ENCODE results near the gene AKTIP. TPM values are rescaled to one million over a fixed set of nuclear protein-coding genes. Genes with fewer than 3 reads are reported as not detected.

AKTIP gene
- total and polyA plus RNA-seq, 4 experiments from 2014 or later, result 61.2 to 103 (median 86.3) TPM

DNA sequence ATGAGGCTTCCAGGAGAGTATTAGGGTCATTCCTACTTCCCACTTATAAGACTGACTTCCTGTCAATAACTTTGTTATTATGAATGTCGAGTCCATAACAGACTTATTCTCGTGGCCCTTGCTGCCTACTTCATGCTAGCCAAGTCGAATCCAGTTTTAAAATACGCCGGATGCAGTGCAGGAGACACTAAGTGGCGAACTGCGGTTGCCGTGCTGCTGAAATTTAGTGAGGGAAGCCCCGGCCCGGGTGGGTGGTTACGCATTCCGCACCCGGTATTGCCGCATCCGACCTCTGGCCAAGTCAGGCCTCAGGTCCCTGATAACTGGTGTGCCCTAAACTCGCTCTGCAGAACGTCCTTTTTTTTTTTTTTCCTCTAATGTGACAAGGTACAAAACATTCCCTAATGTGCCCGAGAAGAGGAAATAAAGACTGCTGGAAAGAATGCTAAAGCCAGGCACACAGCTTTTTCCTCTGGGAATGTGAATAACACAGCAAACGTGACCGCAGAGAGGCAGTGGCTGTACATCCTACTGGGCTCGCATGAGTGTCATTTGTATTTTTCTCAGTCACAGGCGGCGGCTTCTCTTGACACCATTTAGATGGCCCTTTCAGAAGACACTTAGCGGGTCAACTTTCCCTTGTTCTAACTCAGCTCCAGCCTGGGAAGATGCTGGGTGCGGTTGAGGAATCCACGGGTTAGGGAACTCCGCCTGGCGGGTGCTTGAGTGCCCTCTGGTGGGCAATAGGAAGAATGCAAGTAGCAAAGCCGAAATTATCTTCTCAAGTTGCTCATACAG lies 7.1 kb upstream of the AKTIP start:
- Histone ChIP-seq H3K27me3 (ENCODE audit: insufficient read depth, low read length) (no peaks in the 10 kb centered on the region), H3K27ac (ENCODE audit: low read depth, low read length) (no peak overlapping the region), H3K9me3 (ENCODE audit: control insufficient read depth in 1 of 2, low read length in 2 of 2) (no peaks in the 10 kb centered on the region), H3K4me3 (ENCODE audit: low read length in 2 of 2) (peak overlapping the region in 1 of 2 donors; percentile 2), H3K36me3 (ENCODE audit: insufficient read depth, low read length) (no peaks in the 10 kb centered on the region), H3K4me1 (ENCODE audit: insufficient read depth, low read length) (peaks cover 26% of the 10 kb centered on the region)
- intact Hi-C loops (cut with micrococcal nuclease), result loop anchor here (1.0 to 10.0 kb wide), 6 partner anchors 53 to 456 kb away; partner anchors contain the start of genes CHD9 and RBL2
- Mint-ChIP-seq H3K9me3 (peaks cover 0 to 2% (median 0%) of the 10 kb centered on the region in 8 donors), H3K36me3 (no peaks in the 10 kb centered on the region), H3K4me3 (peak overlapping the region in 7 of 8 donors; percentile 39 to 75 (median 62)), H3K4me1 (peaks cover 26 to 53% (median 39%) of the 10 kb centered on the region in 4 donors), H3K27ac (peak overlapping the region in 6 of 7 donors; percentile 17 to 79 (median 60)), H3K27me3 (no peaks in the 10 kb centered on the region)
- POLR2A ChIA-PET (ENCODE audit: partially characterized antibody), result interaction anchor here (0.9 to 1.0 kb wide), 2 partner anchors 9 to 56 kb away, joined by 4 to 5 read pairs; no protein-coding TSS in a partner anchor
- DNase-seq, result peak in 4 of 5 donors; percentile 55 to 60 (median 58)
- CTCF ChIA-PET (ENCODE audit: partially characterized antibody), result interaction anchor here (0.7 to 1.7 kb wide), 17 partner anchors 8 to 455 kb away, joined by 3 to 11 read pairs (median 3); partner anchors contain the start of genes CHD9, FTO and RPGRIP1L

- DNase-seq, result no peak
- no peaks in the 10 kb centered on the region for H3K27me3 ChIP-seq (ENCODE audit: insufficient read depth, low read length)
- Mint-ChIP-seq H3K36me3 (peaks cover 0 to 3% of the 10 kb centered on the region in 2 donors), H3K9me3 (peaks cover 0 to 2% (median 0%) of the 10 kb centered on the region in 8 donors), H3K27ac (peak overlapping the region in 1 of 7 donors; percentile 19), H3K27me3 (no peaks in the 10 kb centered on the region), H3K4me3 (no peak overlapping the region), H3K4me1 (peaks cover 20 to 54% (median 38%) of the 10 kb centered on the region in 4 donors)
- no peaks in the 10 kb centered on the region for H3K36me3 ChIP-seq (ENCODE audit: insufficient read depth, low read length)
- POLR2A ChIA-PET (ENCODE audit: partially characterized antibody), result no interaction called here
- H3K4me1 ChIP-seq (ENCODE audit: insufficient read depth, low read length), result peaks cover 38% of the 10 kb centered on the region
- CTCF ChIA-PET (ENCODE audit: partially characterized antibody), result interaction anchor here (0.7 to 1.5 kb wide), 3 partner anchors 11 to 208 kb away, joined by 3 to 4 read pairs (median 4); partner anchors contain the start of gene RBL2
- H3K9me3 ChIP-seq (ENCODE audit: control insufficient read depth in 1 of 2, low read length in 2 of 2), result no peaks in the 10 kb centered on the region
- H3K27ac ChIP-seq (ENCODE audit: low read depth, low read length), result no peak overlapping the region
- intact Hi-C loops (cut with micrococcal nuclease), result loop anchor here (10.0 kb wide), 1 partner anchor 263 kb away; no protein-coding TSS in a partner anchor
- H3K4me3 ChIP-seq (ENCODE audit: low read length in 2 of 2), result no peak overlapping the region
Observed at GRCh38 chr16:53507464-53508179, 4.6 kb upstream of the AKTIP start.

GRCh38 chr16:53506254-53506653 lies 3.2 kb upstream of the AKTIP start:
- POLR2A ChIA-PET (ENCODE audit: partially characterized antibody), result interaction anchor here (1.1 to 10.6 kb wide), 2 partner anchors 54 to 72 kb away, joined by 4 to 276 read pairs; partner anchors contain the start of gene RBL2

DNA sequence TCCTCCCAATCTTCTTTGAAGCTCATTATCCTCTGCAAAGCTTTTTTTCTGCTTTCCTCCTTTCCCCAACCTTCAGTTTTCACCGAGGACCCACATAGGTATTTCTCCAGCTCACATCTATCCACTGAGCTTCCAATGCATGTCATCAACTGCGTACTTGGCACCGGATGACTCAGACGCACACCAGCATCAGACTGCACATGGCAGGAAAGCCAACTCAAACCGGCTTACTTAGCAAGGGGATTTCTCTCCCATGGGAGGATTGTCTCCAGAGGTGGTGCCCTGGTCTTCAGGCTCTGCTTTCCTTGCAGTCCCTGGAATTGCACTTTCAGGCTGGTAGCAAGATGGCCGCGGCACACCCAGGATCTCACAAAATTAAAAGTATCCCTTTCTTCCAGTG lies 1.7 kb upstream of the AKTIP start:
- intact Hi-C loops (cut with micrococcal nuclease), result loop anchor here (10.0 kb wide), 1 partner anchor 260 kb away; no protein-coding TSS in a partner anchor
- Histone ChIP-seq H3K4me3 (ENCODE audit: low read length in 2 of 2) (peak overlapping the region in 1 of 2 donors; percentile 19), H3K9me3 (ENCODE audit: control insufficient read depth in 1 of 2, low read length in 2 of 2) (no peaks in the 10 kb centered on the region), H3K27ac (ENCODE audit: low read depth, low read length) (peak overlapping the region; percentile 76), H3K4me1 (ENCODE audit: insufficient read depth, low read length) (peaks cover 44% of the 10 kb centered on the region), H3K36me3 (ENCODE audit: insufficient read depth, low read length) (peaks cover 3% of the 10 kb centered on the region), H3K27me3 (ENCODE audit: insufficient read depth, low read length) (no peaks in the 10 kb centered on the region)
- Mint-ChIP-seq H3K36me3 (peaks cover 5 to 22% of the 10 kb centered on the region in 2 donors), H3K4me3 (peak overlapping the region; percentile 90 to 95 (median 92)), H3K27me3 (no peaks in the 10 kb centered on the region), H3K4me1 (peaks cover 32 to 51% (median 42%) of the 10 kb centered on the region in 4 donors), H3K9me3 (peaks cover 0 to 2% (median 0%) of the 10 kb centered on the region in 8 donors), H3K27ac (peak overlapping the region; percentile 87 to 94 (median 91))
- ChIA-PET POLR2A (ENCODE audit: partially characterized antibody) (interaction anchor here (3.1 to 10.6 kb wide), 5 partner anchors 11 to 450 kb away, joined by 13 to 276 read pairs (median 49); partner anchors contain the start of genes CHD9 and RBL2), CTCF (ENCODE audit: partially characterized antibody) (interaction anchor here (0.7 to 2.9 kb wide), 8 partner anchors 9 to 450 kb away, joined by 3 to 15 read pairs (median 5); partner anchors contain the start of genes CHD9 and RBL2)
- DNase-seq, result peak in 4 of 5 donors; percentile 18 to 71 (median 36)

More at GRCh38 chr16:53506254-53506653, 3.2 kb upstream of the AKTIP start:
- Mint-ChIP-seq H3K9me3 (peaks cover 0 to 2% (median 0%) of the 10 kb centered on the region in 8 donors), H3K27ac (peak overlapping the region in 2 of 7 donors; percentile 10 to 50), H3K4me1 (peaks cover 29 to 55% (median 41%) of the 10 kb centered on the region in 4 donors), H3K4me3 (peak overlapping the region in 1 of 8 donors; percentile 32), H3K36me3 (peaks cover 0 to 10% of the 10 kb centered on the region in 2 donors), H3K27me3 (no peaks in the 10 kb centered on the region)
- no peaks in the 10 kb centered on the region for H3K36me3 ChIP-seq (ENCODE audit: insufficient read depth, low read length)
- no peak overlapping the region for H3K27ac ChIP-seq (ENCODE audit: low read depth, low read length)
- H3K4me3 ChIP-seq (ENCODE audit: low read length in 2 of 2), result no peak overlapping the region
- intact Hi-C loops (cut with micrococcal nuclease), result loop anchor here (10.0 kb wide), 1 partner anchor 261 kb away; no protein-coding TSS in a partner anchor
- no peaks in the 10 kb centered on the region for H3K27me3 ChIP-seq (ENCODE audit: insufficient read depth, low read length)
- no peak for DNase-seq
- CTCF ChIA-PET (ENCODE audit: partially characterized antibody), result interaction anchor here (0.7 to 1.2 kb wide), 3 partner anchors 10 to 41 kb away, joined by 3 to 4 read pairs (median 4); no protein-coding TSS in a partner anchor
- no peaks in the 10 kb centered on the region for H3K9me3 ChIP-seq (ENCODE audit: control insufficient read depth in 1 of 2, low read length in 2 of 2)
- peaks cover 42% of the 10 kb centered on the region for H3K4me1 ChIP-seq (ENCODE audit: insufficient read depth, low read length)

- Mint-ChIP-seq H3K36me3 (peaks cover 7 to 24% of the 10 kb centered on the region in 2 donors), H3K4me1 (peaks cover 33 to 53% (median 43%) of the 10 kb centered on the region in 4 donors), H3K27me3 (no peaks in the 10 kb centered on the region), H3K9me3 (peaks cover 0 to 2% (median 0%) of the 10 kb centered on the region in 8 donors), H3K4me3 (peak overlapping the region; percentile 90 to 95 (median 92)), H3K27ac (peak overlapping the region; percentile 87 to 94 (median 91))
- DNase-seq, result peak in 4 of 5 donors; percentile 23 to 56 (median 24)
- peaks cover 45% of the 10 kb centered on the region for H3K4me1 ChIP-seq (ENCODE audit: insufficient read depth, low read length)
- no peaks in the 10 kb centered on the region for H3K9me3 ChIP-seq (ENCODE audit: control insufficient read depth in 1 of 2, low read length in 2 of 2)
- peak overlapping the region; percentile 76 for H3K27ac ChIP-seq (ENCODE audit: low read depth, low read length)
- peaks cover 3% of the 10 kb centered on the region for H3K36me3 ChIP-seq (ENCODE audit: insufficient read depth, low read length)
- peak overlapping the region; percentile 19 to 83 for H3K4me3 ChIP-seq (ENCODE audit: low read length in 2 of 2)
- ChIA-PET POLR2A (ENCODE audit: partially characterized antibody) (interaction anchor here (0.8 to 10.6 kb wide), 11 partner anchors 10 to 449 kb away, joined by 3 to 276 read pairs (median 13); partner anchors contain the start of genes CHD9 and RBL2), CTCF (ENCODE audit: partially characterized antibody) (interaction anchor here (0.7 to 2.9 kb wide), 10 partner anchors 9 to 449 kb away, joined by 3 to 15 read pairs (median 4); partner anchors contain the start of genes CHD9 and RBL2)
- no peaks in the 10 kb centered on the region for H3K27me3 ChIP-seq (ENCODE audit: insufficient read depth, low read length)
- intact Hi-C loops (cut with micrococcal nuclease), result loop anchor here (1.0 to 10.0 kb wide), 9 partner anchors 14 to 449 kb away; partner anchors contain the start of gene RPGRIP1L
Observed at GRCh38 chr16:53503991-53504663, 1.1 kb upstream of the AKTIP start.
